ENCODE data around the gene RGS7. TPM values are rescaled to one million over a fixed set of nuclear protein-coding genes. Genes with fewer than 3 reads are reported as not detected.

The RGS7 gene
- total and polyA plus RNA-seq, 10 donors: 0.09 to 1.8 (median 0.72) TPM; not detected in 1

DNA sequence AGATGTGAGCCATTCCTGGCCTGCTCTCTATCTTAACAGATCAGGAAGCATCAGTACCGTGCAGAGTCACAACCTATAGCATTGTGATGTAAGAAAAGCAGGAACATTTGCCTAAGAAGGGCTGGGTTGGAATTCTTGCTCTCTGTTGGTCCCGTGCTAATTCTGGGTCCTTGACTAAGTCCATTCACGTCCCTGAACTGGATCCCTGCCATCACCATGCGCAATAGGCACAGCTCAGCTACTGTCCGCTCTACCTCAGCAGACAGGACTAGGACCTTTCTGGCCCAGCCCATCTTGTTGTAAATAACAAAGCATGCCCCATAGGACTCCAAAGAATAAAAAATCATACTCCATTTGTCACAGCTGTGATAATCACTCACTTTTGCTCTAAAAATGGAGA, 175.0 kb downstream of the RGS7 start:
- Histone ChIP-seq H3K27me3 (replicated peaks in 1 of 7) (no peaks in the 10 kb centered on the region), H3K4me1 (no peaks in the 10 kb centered on the region), H3K27ac (no peak overlapping the region), H3K9me3 (peaks cover 0 to 6% (median 0%) of the 10 kb centered on the region in 8 donors), H3K4me3 (no peak overlapping the region), H3K36me3 (no peaks in the 10 kb centered on the region)
- 74 to 86% (median 80%) methylated on average over 5 of the region's 5 CpGs for WGBS, 5 donors
- intact Hi-C loops (cut with DNase I; ENCODE audit: low total_unique reads): no loop called here
- no peak for DNase-seq
- TF ChIP-seq POLR2A (IDR thresholded peaks at IDR 0.05) (no peak), POLR2AphosphoS5 (IDR thresholded peaks at IDR 0.05) (no peak)
- TF ChIP-seq, protein P1, sequence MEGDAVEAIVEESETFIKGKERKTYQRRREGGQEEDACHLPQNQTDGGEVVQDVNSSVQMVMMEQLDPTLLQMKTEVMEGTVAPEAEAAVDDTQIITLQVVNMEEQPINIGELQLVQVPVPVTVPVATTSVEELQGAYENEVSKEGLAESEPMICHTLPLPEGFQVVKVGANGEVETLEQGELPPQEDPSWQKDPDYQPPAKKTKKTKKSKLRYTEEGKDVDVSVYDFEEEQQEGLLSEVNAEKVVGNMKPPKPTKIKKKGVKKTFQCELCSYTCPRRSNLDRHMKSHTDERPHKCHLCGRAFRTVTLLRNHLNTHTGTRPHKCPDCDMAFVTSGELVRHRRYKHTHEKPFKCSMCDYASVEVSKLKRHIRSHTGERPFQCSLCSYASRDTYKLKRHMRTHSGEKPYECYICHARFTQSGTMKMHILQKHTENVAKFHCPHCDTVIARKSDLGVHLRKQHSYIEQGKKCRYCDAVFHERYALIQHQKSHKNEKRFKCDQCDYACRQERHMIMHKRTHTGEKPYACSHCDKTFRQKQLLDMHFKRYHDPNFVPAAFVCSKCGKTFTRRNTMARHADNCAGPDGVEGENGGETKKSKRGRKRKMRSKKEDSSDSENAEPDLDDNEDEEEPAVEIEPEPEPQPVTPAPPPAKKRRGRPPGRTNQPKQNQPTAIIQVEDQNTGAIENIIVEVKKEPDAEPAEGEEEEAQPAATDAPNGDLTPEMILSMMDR (IDR thresholded peaks at IDR 0.05 in 8 of 11, conservative IDR thresholded peaks at IDR 0.05 in 3 of 11): no peak

DNA sequence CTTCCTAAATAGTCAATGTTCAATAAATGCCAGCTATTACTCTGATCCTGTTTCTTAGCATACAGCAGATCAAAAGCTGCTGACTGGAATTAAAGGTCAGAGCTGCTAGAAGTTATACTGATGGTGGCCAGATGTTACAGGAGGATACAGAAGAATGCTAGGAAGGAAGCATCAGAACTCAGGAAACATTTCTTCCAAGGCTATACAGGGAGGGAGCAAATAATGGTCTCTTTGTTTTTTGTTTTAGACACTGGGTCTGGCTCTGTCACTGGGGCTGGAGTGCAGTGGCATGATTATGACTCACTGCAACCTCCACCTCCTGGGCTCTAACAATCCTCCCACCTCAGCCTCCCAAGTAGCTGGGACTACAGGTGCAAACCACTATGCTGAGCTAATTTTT, 175.5 kb downstream of the RGS7 start:
- TF ChIP-seq POLR2A (IDR thresholded peaks at IDR 0.05) (no peak), POLR2AphosphoS5 (IDR thresholded peaks at IDR 0.05) (no peak)
- TF ChIP-seq, protein P1 (IDR thresholded peaks at IDR 0.05 in 8 of 11, conservative IDR thresholded peaks at IDR 0.05 in 3 of 11): no peak
- intact Hi-C loops (cut with DNase I; ENCODE audit: low total_unique reads): no loop called here
- Histone ChIP-seq H3K27me3 (replicated peaks in 1 of 7) (no peaks in the 10 kb centered on the region), H3K4me1 (no peaks in the 10 kb centered on the region), H3K4me3 (no peak overlapping the region), H3K27ac (no peak overlapping the region), H3K9me3 (peaks cover 0 to 8% (median 0%) of the 10 kb centered on the region in 8 donors), H3K36me3 (no peaks in the 10 kb centered on the region)
- DNase-seq: no peak

DNA sequence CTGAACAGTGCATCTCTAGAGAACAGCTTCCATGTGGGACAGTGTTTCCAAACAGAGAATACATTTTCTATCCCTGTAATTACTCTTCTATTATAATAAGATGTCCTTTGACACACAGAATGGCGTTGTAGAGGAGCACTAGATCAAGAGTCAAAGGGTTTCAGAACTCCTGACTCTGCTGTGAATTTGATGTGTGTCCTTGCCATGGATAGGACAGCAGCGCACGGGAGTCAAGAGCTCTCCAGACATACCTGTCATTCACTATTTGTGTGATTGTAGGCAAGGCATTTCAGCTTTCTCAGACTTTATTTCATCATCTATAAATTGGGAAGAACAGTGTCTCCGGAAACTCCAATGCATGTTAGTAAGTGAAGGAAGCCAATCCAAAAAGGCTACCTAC, 176.4 kb downstream of the RGS7 start:
- DNase-seq: no peak
- H3K27me3 ChIP-seq (replicated peaks in 1 of 7): no peaks in the 10 kb centered on the region
- WGBS, 5 donors: 71 to 88% (median 77%) methylated on average over 4 of the region's 4 CpGs
- TF ChIP-seq POLR2AphosphoS5 (IDR thresholded peaks at IDR 0.05): no peak
- TF ChIP-seq, protein P1 (IDR thresholded peaks at IDR 0.05 in 8 of 11, conservative IDR thresholded peaks at IDR 0.05 in 3 of 11): no peak
- TF ChIP-seq POLR2A (IDR thresholded peaks at IDR 0.05): no peak
- H3K9me3 ChIP-seq: peaks cover 0 to 8% (median 0%) of the 10 kb centered on the region in 8 donors
- no peaks in the 10 kb centered on the region for H3K36me3 ChIP-seq
- H3K4me1 ChIP-seq: no peaks in the 10 kb centered on the region
- intact Hi-C loops (cut with DNase I; ENCODE audit: low total_unique reads): no loop called here
- H3K27ac ChIP-seq: no peak overlapping the region
- H3K4me3 ChIP-seq: no peak overlapping the region

DNA sequence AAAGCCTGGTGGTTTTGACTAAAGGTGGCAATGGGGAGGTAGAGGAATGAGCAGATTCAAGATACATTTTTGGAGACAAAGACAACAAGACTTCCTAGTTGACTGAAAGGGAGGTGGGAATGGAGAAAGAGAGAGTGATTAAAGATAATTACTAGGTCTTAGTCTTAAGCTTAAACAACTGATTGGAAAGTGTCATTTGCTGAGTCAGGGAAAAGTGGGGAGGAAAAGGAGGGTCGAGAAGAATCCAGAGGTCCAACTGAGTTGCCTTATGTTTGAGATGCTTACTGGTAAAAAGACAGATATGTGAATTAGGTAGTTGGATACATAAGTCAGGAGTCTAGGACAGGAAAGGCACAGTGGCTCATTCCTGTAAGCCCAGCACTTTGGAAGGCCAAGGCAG, 179.3 kb downstream of the RGS7 start:
- no peak for DNase-seq
- TF ChIP-seq, protein P1 (IDR thresholded peaks at IDR 0.05 in 8 of 11, conservative IDR thresholded peaks at IDR 0.05 in 3 of 11): no peak
- no peak for TF ChIP-seq POLR2A (IDR thresholded peaks at IDR 0.05)
- TF ChIP-seq POLR2AphosphoS5 (IDR thresholded peaks at IDR 0.05): no peak
- WGBS, 5 donors: 50 to 90% (median 68%) methylated on average over 1 of the region's 1 CpG
- Histone ChIP-seq H3K27ac (no peak overlapping the region), H3K4me3 (no peak overlapping the region), H3K9me3 (peaks cover 0 to 8% (median 0%) of the 10 kb centered on the region in 8 donors), H3K27me3 (replicated peaks in 1 of 7) (no peaks in the 10 kb centered on the region), H3K4me1 (no peaks in the 10 kb centered on the region), H3K36me3 (no peaks in the 10 kb centered on the region)
- intact Hi-C loops (cut with DNase I; ENCODE audit: low total_unique reads): no loop called here
